GM21619 (cell line): ENCODE results near the gene CHST4.
A peak's percentile ranks its signal among the peaks of the same experiment; 100 is the strongest.
"Not testable (repeated sequence)": the region's sequence is repeated elsewhere in the genome, so short reads cannot be mapped to it uniquely, and the experiment has no call there.

Experiments used
- ATAC-seq: cut with Tn5 transposase; IDR thresholded peaks from one replicate; pipeline ENCODE4 v1.9.1; 2021; ENCODE audit not compliant: unreplicated experiment

Gene CHST4

DNA sequence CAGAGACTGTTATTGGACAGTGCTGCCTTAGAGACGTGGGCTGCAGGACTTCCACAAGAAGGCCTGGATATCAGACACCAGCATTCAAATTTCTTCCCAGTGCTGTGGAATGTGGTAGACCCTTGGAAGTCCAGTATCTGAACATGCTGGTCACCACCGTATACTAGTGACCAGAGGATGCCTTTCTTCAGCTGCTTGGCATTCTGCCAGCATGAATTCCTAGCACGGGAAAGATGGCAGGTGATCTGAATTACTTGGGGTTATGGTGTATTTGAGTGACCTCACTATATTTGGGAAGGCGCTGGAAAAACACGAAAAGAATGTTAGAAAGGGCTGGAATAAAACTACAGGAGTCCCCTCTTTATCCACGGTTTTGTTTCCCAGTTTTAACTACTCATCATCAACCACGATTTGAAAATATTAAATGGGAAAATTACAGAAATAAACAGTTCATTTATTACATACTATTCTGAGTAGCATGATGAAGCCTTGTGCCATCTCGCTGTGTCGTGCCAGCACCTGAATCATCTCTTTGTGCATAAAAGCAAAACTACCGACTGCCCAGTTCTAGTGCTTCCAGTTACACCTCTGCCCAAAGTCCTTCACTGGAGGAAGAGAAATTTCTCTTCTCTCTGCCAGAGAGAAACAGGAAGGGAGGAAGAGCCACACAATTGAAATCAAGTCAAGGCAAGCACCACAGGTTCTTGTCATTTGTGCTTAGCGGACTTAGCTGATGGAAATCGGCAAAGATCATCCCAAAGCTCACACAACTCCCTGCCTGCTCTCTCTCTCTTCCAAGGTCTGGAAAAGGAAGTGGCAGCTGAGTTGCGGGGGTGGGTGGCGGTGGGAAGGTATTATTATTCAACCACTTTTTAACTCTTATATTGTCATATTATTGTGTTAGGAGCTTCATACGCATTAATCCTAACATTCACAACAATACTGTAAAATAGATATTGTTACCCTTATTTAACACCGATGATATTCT lies 1.4 kb upstream of the CHST4 start:
- no peak for ATAC-seq

DNA sequence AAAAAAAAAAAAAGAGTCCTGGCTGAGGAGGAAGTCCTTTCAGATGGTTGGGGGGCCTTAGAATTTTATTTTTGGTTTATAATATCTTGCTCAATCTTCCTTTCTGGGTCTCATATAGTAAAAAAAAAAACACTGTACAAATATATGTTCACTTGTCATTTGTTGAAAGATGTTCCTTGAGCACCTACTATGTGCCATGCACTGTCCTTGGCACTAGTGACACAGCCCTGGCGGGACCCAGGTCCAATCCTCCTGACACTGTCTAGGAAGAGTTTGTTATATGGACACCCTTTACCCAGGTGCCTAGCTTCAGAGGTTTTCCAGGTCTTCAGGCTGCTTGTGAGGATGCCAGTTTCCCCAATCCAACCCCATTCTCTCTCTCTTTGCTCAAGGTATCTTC lies 2.0 kb downstream of the CHST4 start:
- ATAC-seq, result no peak

DNA sequence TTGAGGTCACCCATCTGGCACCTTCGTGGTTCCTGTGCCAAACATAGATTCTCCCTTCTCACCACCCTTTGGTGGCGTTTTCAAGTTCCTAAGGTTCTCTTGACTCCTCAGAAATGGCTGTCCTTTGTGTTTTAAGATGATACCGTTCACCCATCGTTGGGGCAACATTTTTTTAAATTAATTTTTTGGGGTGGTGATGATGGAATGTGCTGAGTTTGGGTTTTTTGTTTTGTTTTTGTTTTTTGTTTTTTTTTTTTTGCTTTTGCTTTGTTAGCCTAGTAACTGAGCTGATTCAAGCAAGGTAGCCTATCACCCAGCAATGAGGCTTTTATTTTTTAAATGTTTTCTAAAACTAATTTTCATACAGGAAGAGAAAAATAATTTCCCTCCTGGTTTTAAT lies 2.6 kb downstream of the CHST4 start:
- no peak for ATAC-seq

GRCh38 chr16:71532366-71532765 lies 6.1 kb downstream of the CHST4 start:
- ATAC-seq, result no peak

DNA sequence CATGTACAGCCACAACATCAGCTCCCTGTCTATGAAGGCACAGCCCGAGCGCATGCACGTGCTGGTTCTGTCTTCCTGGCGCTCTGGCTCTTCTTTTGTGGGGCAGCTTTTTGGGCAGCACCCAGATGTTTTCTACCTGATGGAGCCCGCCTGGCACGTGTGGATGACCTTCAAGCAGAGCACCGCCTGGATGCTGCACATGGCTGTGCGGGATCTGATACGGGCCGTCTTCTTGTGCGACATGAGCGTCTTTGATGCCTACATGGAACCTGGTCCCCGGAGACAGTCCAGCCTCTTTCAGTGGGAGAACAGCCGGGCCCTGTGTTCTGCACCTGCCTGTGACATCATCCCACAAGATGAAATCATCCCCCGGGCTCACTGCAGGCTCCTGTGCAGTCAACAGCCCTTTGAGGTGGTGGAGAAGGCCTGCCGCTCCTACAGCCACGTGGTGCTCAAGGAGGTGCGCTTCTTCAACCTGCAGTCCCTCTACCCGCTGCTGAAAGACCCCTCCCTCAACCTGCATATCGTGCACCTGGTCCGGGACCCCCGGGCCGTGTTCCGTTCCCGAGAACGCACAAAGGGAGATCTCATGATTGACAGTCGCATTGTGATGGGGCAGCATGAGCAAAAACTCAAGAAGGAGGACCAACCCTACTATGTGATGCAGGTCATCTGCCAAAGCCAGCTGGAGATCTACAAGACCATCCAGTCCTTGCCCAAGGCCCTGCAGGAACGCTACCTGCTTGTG lies 10.7 kb downstream of the CHST4 start:
- no peak for ATAC-seq

- peak; percentile 62 for ATAC-seq
These were observed 11.4 kb downstream of the CHST4 start for GRCh38 chr16:71537643-71538042.

DNA sequence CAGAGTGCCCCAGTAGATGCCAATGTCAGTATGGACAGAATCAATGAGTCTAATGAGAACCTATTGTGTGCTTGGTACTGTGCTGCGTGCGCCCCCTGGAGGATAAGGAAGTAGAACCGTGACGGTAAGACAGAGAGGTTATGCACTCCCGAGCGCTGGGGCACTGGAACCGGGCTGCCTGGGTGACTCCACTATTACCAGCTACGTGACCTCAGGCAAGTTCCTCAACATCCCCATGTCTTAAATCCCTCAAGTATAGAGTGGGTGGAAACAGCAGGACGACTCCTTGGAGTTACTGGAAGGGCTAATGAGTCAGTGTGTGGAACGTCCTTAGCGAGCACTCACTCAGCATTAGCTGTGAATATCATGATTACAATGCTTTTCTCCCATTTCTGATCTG lies 16.2 kb downstream of the CHST4 start:
- no peak for ATAC-seq

- ATAC-seq, result no peak
These were observed 20.9 kb downstream of the CHST4 start for GRCh38 chr16:71547168-71547567.

DNA sequence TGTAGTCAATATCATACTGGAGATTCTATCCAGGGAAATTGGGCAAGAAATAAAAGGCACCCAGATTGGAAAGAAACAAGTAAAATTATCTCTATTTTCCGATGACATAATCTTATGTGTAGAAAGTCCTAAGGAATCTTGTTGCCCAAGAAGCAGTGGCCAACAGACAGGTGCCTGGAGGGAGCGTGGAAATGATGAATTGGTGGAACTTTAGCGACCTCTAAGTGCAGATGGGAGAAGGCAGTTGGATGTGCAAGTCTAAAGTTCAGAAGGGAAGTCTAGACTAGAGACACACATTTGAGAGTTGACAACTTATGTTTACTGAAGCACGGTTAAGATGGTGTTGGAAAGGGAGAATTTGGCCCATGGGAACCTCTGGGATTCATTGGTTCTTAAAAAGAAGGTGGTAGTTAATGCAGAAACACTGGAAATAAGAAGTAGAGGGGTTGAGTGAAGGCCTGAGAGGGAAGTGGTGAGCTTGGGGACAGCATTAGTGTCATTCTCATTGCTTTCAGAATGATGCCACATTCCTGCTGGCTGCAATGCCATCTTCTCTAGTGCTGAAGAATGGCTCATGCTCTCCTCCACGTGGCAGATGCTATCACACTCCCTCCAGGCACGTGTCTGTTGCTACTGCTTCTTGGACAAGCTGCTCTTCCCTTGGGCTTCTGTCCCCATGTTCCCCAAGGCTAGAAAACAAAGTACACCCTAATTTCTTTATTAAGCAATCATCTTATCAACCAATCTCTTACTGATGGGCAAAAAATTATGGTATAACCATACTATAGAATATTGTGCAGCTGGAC lies 26.7 kb downstream of the CHST4 start:
- no peak for ATAC-seq

DNA sequence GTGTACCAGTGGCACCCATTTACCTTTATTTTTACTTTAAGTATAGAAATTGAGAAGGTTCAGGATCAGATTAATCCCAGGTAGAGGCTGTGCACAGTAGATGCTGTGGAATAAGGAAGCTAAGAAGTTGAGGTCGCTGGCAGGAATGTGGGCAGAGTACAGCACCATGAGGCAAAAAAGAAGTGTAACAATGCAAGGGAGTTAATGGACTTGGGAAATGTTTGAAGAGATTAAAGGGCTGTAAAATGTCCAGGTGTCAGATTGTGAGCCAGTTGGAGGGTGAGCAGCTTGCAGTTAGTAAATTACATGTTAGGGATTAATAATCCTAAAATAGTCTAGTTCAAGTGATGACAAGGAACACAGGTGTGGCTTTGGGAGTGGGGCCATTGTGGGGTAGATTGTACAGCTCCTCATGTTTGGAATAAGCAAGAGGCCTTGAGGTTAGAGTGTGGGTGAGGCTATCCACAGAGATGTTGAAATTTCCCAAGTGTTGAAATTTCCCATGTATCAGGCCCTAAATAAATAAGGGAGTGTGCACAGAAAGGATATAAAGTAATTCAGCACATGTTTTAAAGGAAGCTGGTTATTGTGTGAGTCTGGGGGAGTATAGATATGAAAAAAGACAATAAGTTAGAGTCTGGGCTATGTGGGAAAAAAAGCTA lies 29.1 kb downstream of the CHST4 start:
- ATAC-seq, result no peak

DNA sequence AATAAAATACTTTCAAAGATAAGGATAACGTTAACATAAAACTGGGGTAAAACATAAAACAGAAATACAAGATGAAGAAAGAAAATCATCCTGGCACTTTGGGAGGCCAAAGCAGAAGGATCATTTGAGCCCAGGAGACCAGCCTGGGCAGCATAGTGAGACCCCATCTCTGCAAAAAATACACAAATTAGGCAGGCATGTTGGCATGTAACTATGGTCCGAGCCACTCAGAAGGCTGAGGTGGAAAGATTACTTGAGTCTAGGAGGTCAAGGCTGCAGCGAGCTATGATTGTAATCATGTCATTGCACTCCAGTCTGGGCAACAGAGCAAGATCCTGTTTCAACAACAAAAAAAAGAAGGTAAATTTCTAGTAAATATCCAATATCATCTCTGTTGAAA lies 31.1 kb downstream of the CHST4 start:
- no peak for ATAC-seq

DNA sequence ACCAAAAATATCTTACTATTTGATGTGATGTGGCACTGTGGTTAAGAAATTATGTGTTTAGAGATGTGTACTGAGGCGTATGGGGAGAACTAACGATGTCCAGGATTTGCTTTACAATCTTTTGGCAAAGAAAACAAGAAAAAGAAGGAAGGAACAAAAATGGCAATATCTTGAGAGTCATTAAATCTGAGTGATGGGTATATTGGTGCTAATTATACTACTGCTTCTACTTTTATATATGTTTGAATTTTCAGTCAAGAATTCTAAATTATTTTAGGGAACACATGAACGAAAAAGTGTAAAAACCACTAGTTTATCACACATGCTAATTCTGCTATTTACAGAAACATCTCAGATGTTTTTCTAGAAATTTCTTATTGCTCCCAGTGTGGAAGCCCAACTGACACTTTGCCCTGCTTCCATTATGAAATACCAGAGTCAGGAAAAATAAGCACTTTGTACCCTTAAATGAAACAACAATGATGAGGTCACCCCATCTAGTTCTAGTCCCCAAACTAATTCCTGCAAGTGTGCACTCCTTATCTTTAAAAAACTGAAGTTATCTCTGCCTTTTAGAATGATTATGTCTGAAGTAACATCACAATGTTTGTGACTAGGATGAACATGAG lies 31.8 kb downstream of the CHST4 start:
- no peak for ATAC-seq

- no peak for ATAC-seq
These were observed 33.6 kb downstream of the CHST4 start for GRCh38 chr16:71559855-71560254.

DNA sequence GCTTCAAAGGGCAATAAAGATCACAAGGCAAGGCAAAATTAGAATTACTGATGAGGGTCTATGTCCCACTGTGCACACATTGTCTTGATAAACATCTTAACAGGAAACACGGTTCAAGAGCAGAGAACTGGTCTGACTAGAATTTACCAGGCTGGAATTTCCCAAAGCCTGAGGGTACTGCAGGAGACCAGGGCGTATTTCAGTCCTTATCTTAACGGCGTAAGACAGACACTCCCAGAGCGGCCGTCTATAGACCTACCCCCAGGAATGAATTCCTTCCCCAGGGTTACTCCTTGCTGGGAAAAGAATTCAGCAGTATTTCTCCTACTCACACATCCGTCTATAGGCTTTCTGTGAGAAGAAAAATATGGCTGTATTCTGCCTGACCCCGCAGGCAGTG lies 35.7 kb downstream of the CHST4 start:
- ATAC-seq, result not testable (repeated sequence)

GRCh38 chr16:71562552-71562951 lies 36.3 kb downstream of the CHST4 start:
- ATAC-seq, result no peak

- ATAC-seq, result peak; percentile 76
These were observed 38.2 kb downstream of the CHST4 start for GRCh38 chr16:71564335-71564967.

GRCh38 chr16:71565812-71566700 lies 39.8 kb downstream of the CHST4 start:
- no peak for ATAC-seq

DNA sequence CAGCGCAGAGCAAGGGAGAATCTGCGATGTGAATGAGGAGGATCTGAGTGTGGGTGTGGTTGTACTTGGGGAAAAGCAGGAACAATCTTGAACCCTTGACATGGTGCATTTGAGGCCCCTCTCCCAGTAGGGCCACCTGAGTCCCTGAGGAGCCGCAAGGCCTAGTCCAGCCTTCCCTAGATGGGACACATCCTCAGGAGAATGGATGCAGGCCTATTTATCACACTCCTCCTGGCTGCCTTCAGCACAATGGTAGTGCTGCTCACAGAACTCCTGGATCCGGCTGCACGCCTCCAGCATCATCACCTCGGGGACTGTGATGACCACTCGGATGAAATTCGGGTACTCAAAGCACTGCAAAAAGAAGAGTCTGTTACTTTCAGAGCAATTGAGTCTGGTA lies 41.7 kb downstream of the CHST4 start:
- ATAC-seq, result no peak

DNA sequence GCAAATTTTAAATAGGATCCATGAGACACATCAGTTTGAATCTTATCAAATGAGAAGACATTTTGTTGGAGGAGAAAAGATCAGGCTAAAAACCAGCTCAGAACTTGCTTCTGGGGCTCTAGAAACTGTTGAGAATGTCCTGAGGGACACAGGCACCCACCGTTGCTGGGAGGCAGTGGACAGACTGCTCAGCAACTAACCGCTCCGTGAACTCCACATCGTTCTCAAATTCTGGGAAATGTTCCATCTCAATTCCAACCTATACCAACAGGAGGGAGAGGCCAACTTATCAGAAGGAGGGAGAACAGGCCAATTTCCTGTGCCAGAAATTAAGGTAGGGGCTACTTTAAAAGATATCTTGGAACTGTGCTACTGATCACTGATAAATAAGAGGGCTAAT lies 42.3 kb downstream of the CHST4 start:
- no peak for ATAC-seq
